CD14-positive monocyte (primary cell): ENCODE measurements around the gene DHX40. TPM values are rescaled to one million over a fixed set of nuclear protein-coding genes. Genes with fewer than 3 reads are reported as not detected.
A peak's percentile ranks its signal among the peaks of the same experiment; 100 is the strongest.

Experiments
- DNase-seq, 3 donors: peaks; one replicate each; pipeline ENCODE4 v3.0.0-alpha.2; 2011 to 2022
- H2AFZ ChIP-seq: 2 replicates; pipeline ENCODE4 v1.6.0; 2012; ENCODE audit warnings: mild to moderate bottlenecking, low read depth, low read length, inconsistent platforms; ENCODE audit not compliant: insufficient read depth, poor library complexity, severe bottlenecking
- H3K27ac ChIP-seq, 2 donors: 1 replicate in 1 of 2; 2 replicates in 1 of 2; pipeline ENCODE4 v1.5.1; 2012 to 2013; ENCODE audit warnings: low read length in 2 of 2, control low read depth in 1 of 2, inconsistent platforms in 1 of 2, low read depth in 1 of 2, mild to moderate bottlenecking in 1 of 2
- H3K27me3 ChIP-seq, 2 donors: one replicate each; pipeline versions ENCODE4 v1.6.0 to v1.6.1; 2011 to 2013; ENCODE audit warnings: low read length in 2 of 2; ENCODE audit not compliant: control insufficient read depth in 2 of 2, insufficient read depth in 2 of 2
- H3K36me3 ChIP-seq, 2 donors: replicated peaks in 1 of 2; 1 replicate in 1 of 2; 2 replicates in 1 of 2; pipeline versions ENCODE4 v1.5.1 to v1.6.1; 2012 to 2013; ENCODE audit warnings: low read length in 2 of 2, control low read depth in 1 of 2, inconsistent platforms in 1 of 2, mild to moderate bottlenecking in 1 of 2; ENCODE audit not compliant: insufficient read depth in 2 of 2, control insufficient read depth in 1 of 2
- H3K4me1 ChIP-seq, 2 donors: 1 replicate in 1 of 2; 2 replicates in 1 of 2; pipeline versions ENCODE4 v1.5.1 to v1.6.1; 2012 to 2013; ENCODE audit warnings: low read length in 2 of 2, control low read depth in 1 of 2, inconsistent platforms in 1 of 2, mild to moderate bottlenecking in 1 of 2, moderate library complexity in 1 of 2; ENCODE audit not compliant: insufficient read depth in 2 of 2, control insufficient read depth in 1 of 2
- H3K4me2 ChIP-seq: replicated peaks from 2 replicates; pipeline ENCODE3; 2012; ENCODE audit warnings: low read length, moderate library complexity, mild to moderate bottlenecking; ENCODE audit not compliant: poor library complexity, severe bottlenecking; ENCODE audit errors: extremely low read depth
- H3K4me3 ChIP-seq, 3 experiments: fragments of 200-600 bp in 1 of 3; sonication (generic) in 1 of 3; replicated peaks in 1 of 3; 1 replicate in 2 of 3; 2 replicates in 1 of 3; pipeline ENCODE4 v1.5.1; 2011 to 2013; ENCODE audit warnings: low read length in 3 of 3, mild to moderate bottlenecking in 3 of 3, control low read depth in 2 of 3, low read depth in 2 of 3, inconsistent platforms in 1 of 3, moderate library complexity in 1 of 3
- H3K79me2 ChIP-seq: 2 replicates; pipeline ENCODE4 v1.6.0; 2012; ENCODE audit warnings: mild to moderate bottlenecking, control low read depth, inconsistent platforms, low read length, moderate library complexity; ENCODE audit not compliant: insufficient read depth
- H3K9ac ChIP-seq: 2 replicates; pipeline ENCODE4 v1.6.0; 2017; ENCODE audit warnings: low read length, mild to moderate bottlenecking; ENCODE audit not compliant: insufficient read depth, poor library complexity, severe bottlenecking
- H3K9me3 ChIP-seq, 2 donors: replicated peaks in 1 of 2; 1 replicate in 1 of 2; 2 replicates in 1 of 2; pipeline versions ENCODE4 v1.5.1 to v1.6.1; 2012 to 2013; ENCODE audit warnings: low read length in 2 of 2, control low read depth in 1 of 2; ENCODE audit not compliant: control insufficient read depth in 1 of 2, insufficient read depth in 1 of 2
- H4K20me1 ChIP-seq: 2 replicates; pipeline ENCODE4 v1.6.0; 2012; ENCODE audit warnings: mild to moderate bottlenecking, low read length, control low read depth, moderate library complexity; ENCODE audit not compliant: insufficient read depth
- H3K27ac Mint-ChIP-seq, 7 donors: one replicate each; pipeline ENCODE4 v1.8.0; 2020; ENCODE audit warnings: mild to moderate bottlenecking in 7 of 7, mixed read lengths in 7 of 7, moderate library complexity in 6 of 7, inconsistent platforms in 2 of 7
- H3K27me3 Mint-ChIP-seq, 3 donors: one replicate each; pipeline ENCODE4 v1.8.0; 2021 to 2022; ENCODE audit warnings: low read depth in 3 of 3, mild to moderate bottlenecking in 3 of 3, mixed read lengths in 3 of 3, moderate library complexity in 3 of 3, inconsistent platforms in 1 of 3
- H3K36me3 Mint-ChIP-seq, 2 donors: one replicate each; pipeline ENCODE4 v1.8.0; 2020; ENCODE audit warnings: mixed read lengths in 2 of 2, inconsistent platforms in 1 of 2, mild to moderate bottlenecking in 1 of 2
- H3K4me1 Mint-ChIP-seq: one replicate; pipeline ENCODE4 v1.8.0; 2020; ENCODE audit warnings: mild to moderate bottlenecking, mixed read lengths
- H3K4me3 Mint-ChIP-seq, 2 donors: one replicate each; pipeline ENCODE4 v1.8.0; 2020; ENCODE audit warnings: mild to moderate bottlenecking in 2 of 2, mixed read lengths in 2 of 2, moderate library complexity in 1 of 2
- H3K9me3 Mint-ChIP-seq, 7 donors: one replicate each; pipeline ENCODE4 v1.8.0; 2020 to 2022; ENCODE audit warnings: mixed read lengths in 7 of 7, mild to moderate bottlenecking in 6 of 7, moderate library complexity in 6 of 7, inconsistent platforms in 2 of 7
- WGBS: methylation state at CpG from one replicate; pipeline ENCODE4 v1.1.5; 2013; ENCODE audit warnings: missing lambda C conversion rate; ENCODE audit not compliant: insufficient coverage; 5-methylcytosine and 5-hydroxymethylcytosine counted together
- intact Hi-C, 2 donors: fragments of 100-400 bp; cut with micrococcal nuclease; formaldehyde crosslinking; loops; one replicate each; pipeline versions ENCODE4 v1.15.0 to v1.15.1; 2023
- polyA plus RNA-seq, 3 donors: library from polyadenylated mRNA; depleted of rRNA in 1 of 3; unstranded in 2 of 3; stranded (reverse) in 1 of 3; fragments of 300-500 nt in 2 of 3; fragments of >200 nt in 1 of 3; fragmentation: Illumina TruSeq in 2 of 3; gene quantifications; 1 replicate in 2 of 3; 2 replicates in 1 of 3; pipeline ENCODE4 v1.2.3, GENCODE V29; 2012 to 2021
- TF ChIP-seq, protein P1 (sequence below): fragments of 200-600 bp; IDR thresholded peaks from one replicate; pipeline ENCODE4 v1.8.0; 2022; ENCODE audit warnings: antibody characterized with exemption, mild to moderate bottlenecking

The DHX40 gene
- polyA plus RNA-seq, 3 donors = 12.4 to 22.0 (median 21.0) TPM

DNA sequence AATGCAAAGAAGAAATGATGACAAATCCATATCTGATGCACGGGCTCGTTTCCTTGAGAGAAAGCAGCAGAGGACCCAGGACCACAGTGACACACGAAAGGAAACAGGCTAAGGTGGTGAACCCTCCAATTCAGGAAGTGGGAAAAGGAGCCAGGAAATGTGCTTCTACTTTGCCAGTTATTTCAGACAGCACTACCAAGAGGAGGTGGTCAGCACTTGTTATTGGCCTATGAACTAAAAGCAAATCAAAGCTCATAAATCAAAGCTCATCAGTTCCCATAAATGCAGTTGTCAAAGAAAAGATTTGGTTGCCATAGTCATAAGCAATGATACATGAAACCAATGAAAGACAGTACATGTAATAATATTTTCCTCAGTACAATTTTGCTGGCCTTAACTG, 41.7 kb downstream of the DHX40 start:
- intact Hi-C loops = no loop called here
- H3K4me1 ChIP-seq = no peaks in the 10 kb centered on the region
- DNase-seq = no peak
- H3K27ac Mint-ChIP-seq = peak overlapping the region in 2 of 7 donors; percentile 28 to 30
- no peak overlapping the region for H3K27ac ChIP-seq
- no peaks in the 10 kb centered on the region for H3K79me2 ChIP-seq
- H4K20me1 ChIP-seq = no peaks in the 10 kb centered on the region
- H3K9ac ChIP-seq = no peak overlapping the region
- H3K4me2 ChIP-seq = no peak overlapping the region
- no peaks in the 10 kb centered on the region for H3K27me3 ChIP-seq
- H3K4me3 ChIP-seq = no peak overlapping the region
- H3K4me1 Mint-ChIP-seq = peaks cover 2% of the 10 kb centered on the region
- H2AFZ ChIP-seq = no peak overlapping the region
- no peak overlapping the region for H3K4me3 Mint-ChIP-seq
- 16% methylated on average over 3 of the region's 3 CpGs for WGBS
- H3K36me3 ChIP-seq = peaks cover 48 to 79% of the 10 kb centered on the region in 2 donors
- TF ChIP-seq, protein P1, sequence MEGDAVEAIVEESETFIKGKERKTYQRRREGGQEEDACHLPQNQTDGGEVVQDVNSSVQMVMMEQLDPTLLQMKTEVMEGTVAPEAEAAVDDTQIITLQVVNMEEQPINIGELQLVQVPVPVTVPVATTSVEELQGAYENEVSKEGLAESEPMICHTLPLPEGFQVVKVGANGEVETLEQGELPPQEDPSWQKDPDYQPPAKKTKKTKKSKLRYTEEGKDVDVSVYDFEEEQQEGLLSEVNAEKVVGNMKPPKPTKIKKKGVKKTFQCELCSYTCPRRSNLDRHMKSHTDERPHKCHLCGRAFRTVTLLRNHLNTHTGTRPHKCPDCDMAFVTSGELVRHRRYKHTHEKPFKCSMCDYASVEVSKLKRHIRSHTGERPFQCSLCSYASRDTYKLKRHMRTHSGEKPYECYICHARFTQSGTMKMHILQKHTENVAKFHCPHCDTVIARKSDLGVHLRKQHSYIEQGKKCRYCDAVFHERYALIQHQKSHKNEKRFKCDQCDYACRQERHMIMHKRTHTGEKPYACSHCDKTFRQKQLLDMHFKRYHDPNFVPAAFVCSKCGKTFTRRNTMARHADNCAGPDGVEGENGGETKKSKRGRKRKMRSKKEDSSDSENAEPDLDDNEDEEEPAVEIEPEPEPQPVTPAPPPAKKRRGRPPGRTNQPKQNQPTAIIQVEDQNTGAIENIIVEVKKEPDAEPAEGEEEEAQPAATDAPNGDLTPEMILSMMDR = no peak
- H3K9me3 ChIP-seq = no peaks in the 10 kb centered on the region
- H3K9me3 Mint-ChIP-seq = no peaks in the 10 kb centered on the region
- H3K36me3 Mint-ChIP-seq = peaks cover 62 to 68% of the 10 kb centered on the region in 2 donors
- H3K27me3 Mint-ChIP-seq = no peaks in the 10 kb centered on the region

DNA sequence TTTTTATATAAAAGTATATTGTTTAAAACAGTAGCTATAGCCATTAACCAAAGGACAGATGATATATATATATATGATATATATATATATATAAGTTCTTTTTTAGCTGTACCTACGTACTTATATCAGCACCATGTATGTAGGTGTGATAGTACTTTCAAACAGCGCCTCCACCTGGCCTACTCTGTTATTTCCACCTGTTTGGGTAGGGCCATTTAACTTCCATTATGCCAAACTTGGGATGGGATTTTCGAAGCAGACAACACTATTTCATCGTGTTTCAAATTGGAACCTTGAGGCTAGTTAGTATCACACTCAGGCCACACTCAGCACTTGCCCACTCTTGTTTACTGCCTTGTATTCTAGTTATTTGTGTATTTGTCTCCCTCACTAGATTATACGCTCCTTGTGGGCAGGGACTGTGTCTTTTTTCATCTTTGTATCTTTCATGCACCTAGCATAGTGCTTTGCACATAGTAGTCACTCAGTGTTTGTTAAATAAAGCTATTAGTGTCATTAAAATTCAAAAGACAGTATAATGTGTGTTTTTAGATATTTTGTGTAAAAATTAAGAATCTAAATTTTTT, 42.5 kb downstream of the DHX40 start:
- DNase-seq = peak in 2 of 3 donors; percentile 16 to 21
- no peak overlapping the region for H3K4me2 ChIP-seq
- no peak overlapping the region for H3K27ac Mint-ChIP-seq
- no peak overlapping the region for H3K27ac ChIP-seq
- peaks cover 2% of the 10 kb centered on the region for H3K4me1 Mint-ChIP-seq
- intact Hi-C loops = no loop called here
- H3K9ac ChIP-seq = no peak overlapping the region
- H4K20me1 ChIP-seq = no peaks in the 10 kb centered on the region
- no peak overlapping the region for H3K4me3 Mint-ChIP-seq
- H3K27me3 Mint-ChIP-seq = no peaks in the 10 kb centered on the region
- H3K9me3 ChIP-seq = no peaks in the 10 kb centered on the region
- peaks cover 40 to 70% of the 10 kb centered on the region in 2 donors for H3K36me3 ChIP-seq
- H3K27me3 ChIP-seq = no peaks in the 10 kb centered on the region
- no peaks in the 10 kb centered on the region for H3K79me2 ChIP-seq
- H3K36me3 Mint-ChIP-seq = peaks cover 54 to 60% of the 10 kb centered on the region in 2 donors
- no peak overlapping the region for H2AFZ ChIP-seq
- WGBS = no CpG with 5 or more reads among the region's 5 CpGs
- no peaks in the 10 kb centered on the region for H3K9me3 Mint-ChIP-seq
- H3K4me3 ChIP-seq = no peak overlapping the region
- TF ChIP-seq, protein P1 = peak; percentile 59
- H3K4me1 ChIP-seq = no peaks in the 10 kb centered on the region
